Endothelial cell of umbilical vein (primary cell): ENCODE results near the gene ELMO1.

ENCODE experiments used
- EZH2 ChIP-seq: IDR thresholded peaks from 2 replicates; pipeline ENCODE4 v1.6.1; 2012; ENCODE audit warnings: borderline replicate concordance, low read depth, mild to moderate bottlenecking, moderate library complexity, low read length, inconsistent platforms; ENCODE audit not compliant: severe bottlenecking
- GATA2 ChIP-seq: IDR thresholded peaks from 2 replicates; pipeline ENCODE4 v1.7.0; 2011; ENCODE audit warnings: low read depth, mild to moderate bottlenecking, moderate library complexity, mixed read lengths, low read length; ENCODE audit not compliant: insufficient read length, insufficient read depth
- POLR2A ChIP-seq: IDR thresholded peaks from 2 replicates; pipeline ENCODE4 v1.6.1; 2012; ENCODE audit warnings: low read depth, mild to moderate bottlenecking, control low read depth, low read length
- TF ChIP-seq, protein P1 (sequence below), 2 donors: IDR thresholded peaks; 1 replicate in 1 of 2; 2 replicates in 1 of 2; pipeline ENCODE4 v1.5.1; 2011; ENCODE audit warnings: low read length in 2 of 2, mild to moderate bottlenecking in 2 of 2, moderate library complexity in 2 of 2, control low read depth in 1 of 2, inconsistent platforms in 1 of 2, low read depth in 1 of 2; ENCODE audit not compliant: insufficient read depth in 1 of 2; ENCODE audit errors: extremely low read depth in 1 of 2

DNA sequence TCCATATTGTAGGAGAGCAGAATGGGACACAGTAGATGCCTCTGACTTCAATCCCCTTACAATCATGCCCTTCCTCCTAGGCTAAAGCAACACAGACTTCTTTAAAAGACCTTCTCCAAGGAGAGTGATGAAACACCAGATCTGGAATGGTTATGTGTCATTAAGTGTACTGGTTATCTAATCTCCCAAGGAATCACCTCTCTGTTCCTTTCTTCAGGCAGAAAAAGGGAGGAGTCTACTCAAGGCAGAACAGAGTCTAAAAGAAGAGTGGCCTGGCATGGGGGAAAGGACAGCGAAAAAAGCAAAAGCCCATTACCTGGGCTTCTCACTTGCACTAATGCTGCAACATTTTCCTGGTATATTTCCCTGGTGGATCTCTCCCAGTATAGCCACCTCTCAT is 2.9 kb downstream of the ELMO1 start:
- TF ChIP-seq EZH2 (no peak), POLR2A (no peak), GATA2 (no peak)
- TF ChIP-seq, protein P1, sequence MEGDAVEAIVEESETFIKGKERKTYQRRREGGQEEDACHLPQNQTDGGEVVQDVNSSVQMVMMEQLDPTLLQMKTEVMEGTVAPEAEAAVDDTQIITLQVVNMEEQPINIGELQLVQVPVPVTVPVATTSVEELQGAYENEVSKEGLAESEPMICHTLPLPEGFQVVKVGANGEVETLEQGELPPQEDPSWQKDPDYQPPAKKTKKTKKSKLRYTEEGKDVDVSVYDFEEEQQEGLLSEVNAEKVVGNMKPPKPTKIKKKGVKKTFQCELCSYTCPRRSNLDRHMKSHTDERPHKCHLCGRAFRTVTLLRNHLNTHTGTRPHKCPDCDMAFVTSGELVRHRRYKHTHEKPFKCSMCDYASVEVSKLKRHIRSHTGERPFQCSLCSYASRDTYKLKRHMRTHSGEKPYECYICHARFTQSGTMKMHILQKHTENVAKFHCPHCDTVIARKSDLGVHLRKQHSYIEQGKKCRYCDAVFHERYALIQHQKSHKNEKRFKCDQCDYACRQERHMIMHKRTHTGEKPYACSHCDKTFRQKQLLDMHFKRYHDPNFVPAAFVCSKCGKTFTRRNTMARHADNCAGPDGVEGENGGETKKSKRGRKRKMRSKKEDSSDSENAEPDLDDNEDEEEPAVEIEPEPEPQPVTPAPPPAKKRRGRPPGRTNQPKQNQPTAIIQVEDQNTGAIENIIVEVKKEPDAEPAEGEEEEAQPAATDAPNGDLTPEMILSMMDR (IDR thresholded peaks at IDR 0.05; ENCODE audit: extremely low read depth in 1 of 2, insufficient read depth in 1 of 2, low read depth in 1 of 2, low read length in 2 of 2), result no peak
